Stimulated activated CD8-positive, alpha-beta memory T cell treated with anti-CD3 and anti-CD28 coated beads, Interleukin-15, amount 100 ng/mL, for 48 hours (primary cell): ENCODE measurements around the gene MKNK2.
A peak's percentile ranks its signal among the peaks of the same experiment; 100 is the strongest.

Source experiments
- DNase-seq, 2 donors: peaks; one replicate each; pipeline ENCODE4 v3.0.0-alpha.2; 2020; ENCODE audit warnings: low read depth in 2 of 2

MKNK2 gene

GRCh38 chr19:2080336-2080988 is 29.4 kb upstream of the MKNK2 start:
- no peak for DNase-seq

GRCh38 chr19:2079865-2080301 is 28.8 kb upstream of the MKNK2 start:
- no peak for DNase-seq

- no peak for DNase-seq
These were observed 28.2 kb upstream of the MKNK2 start for GRCh38 chr19:2079076-2079864.

GRCh38 chr19:2077833-2078619 is 27.0 kb upstream of the MKNK2 start:
- DNase-seq, result no peak

- no peak for DNase-seq
These were observed 26.4 kb upstream of the MKNK2 start for GRCh38 chr19:2077398-2077797.

- DNase-seq, result no peak
These were observed 25.5 kb upstream of the MKNK2 start for GRCh38 chr19:2076526-2076944.

GRCh38 chr19:2072757-2073551 is 21.9 kb upstream of the MKNK2 start:
- DNase-seq, result no peak

- DNase-seq, result no peak
These were observed 20.1 kb upstream of the MKNK2 start for GRCh38 chr19:2070986-2071673.

- DNase-seq, result no peak
These were observed 19.4 kb upstream of the MKNK2 start for GRCh38 chr19:2070436-2070827.

- DNase-seq, result no peak
These were observed 13.9 kb upstream of the MKNK2 start for GRCh38 chr19:2064788-2065524.

- DNase-seq, result no peak
These were observed 13.3 kb upstream of the MKNK2 start for GRCh38 chr19:2064395-2064787.

GRCh38 chr19:2063824-2064223 is 12.8 kb upstream of the MKNK2 start:
- DNase-seq, result no peak

- no peak for DNase-seq
These were observed 11.7 kb upstream of the MKNK2 start for GRCh38 chr19:2062770-2063169.

GRCh38 chr19:2062389-2062729 is 11.3 kb upstream of the MKNK2 start:
- no peak for DNase-seq

GRCh38 chr19:2061495-2062388 is 10.7 kb upstream of the MKNK2 start:
- peak; percentile 99 for DNase-seq

GRCh38 chr19:2060884-2061494 is 9.9 kb upstream of the MKNK2 start:
- DNase-seq, result no peak

GRCh38 chr19:2059422-2060201 is 8.6 kb upstream of the MKNK2 start:
- no peak for DNase-seq
